Fibroblast of lung (primary cell): ENCODE measurements around the gene RCN1.

Source experiments
- CTCF ChIP-seq, 2 donors: IDR thresholded peaks in 1 of 2; conservative IDR thresholded peaks in 1 of 2; 1 replicate in 1 of 2; 2 replicates in 1 of 2; pipeline ENCODE4 v1.5.1; 2011 to 2012; ENCODE audit warnings: low read length in 2 of 2, control low read depth in 1 of 2, inconsistent platforms in 1 of 2, low read depth in 1 of 2, mild to moderate bottlenecking in 1 of 2
- EZH2 ChIP-seq: IDR thresholded peaks from 2 replicates; pipeline ENCODE4 v1.5.1; 2012; ENCODE audit warnings: low read length, control low read depth, mild to moderate bottlenecking; ENCODE audit errors: missing control alignments

GRCh38 chr11:32043737-32044136 is 47.1 kb upstream of the RCN1 start:
- TF ChIP-seq CTCF (conservative IDR thresholded peaks at IDR 0.05 in 1 of 2, IDR thresholded peaks at IDR 0.05 in 1 of 2; ENCODE audit: low read depth in 1 of 2, low read length in 2 of 2) (no peak), EZH2 (no peak)
